Calu3 (cell line): ENCODE data around the gene VPS13D. TPM values are rescaled to one million over a fixed set of nuclear protein-coding genes. Genes with fewer than 3 reads are reported as not detected.
"Not testable (repeated sequence)": the region's sequence is repeated elsewhere in the genome, so short reads cannot be mapped to it uniquely, and the experiment has no call there.

Source experiments
- BruUV-seq: library from RNA; stranded (reverse); fragments of 400-500 nt; replicated peaks from 2 replicates; lab custom pipeline; 2021; lab: Mats Ljungman, UMichigan
- CTCF ChIA-PET: fragments of 300-600 bp; sonication (Branson Sonifier 250); formaldehyde crosslinking; loops from one replicate; lab custom pipeline; 2022; ENCODE audit warnings: antibody characterized with exemption; lab: Charles Lee
- DNase-seq: peaks from one replicate; pipeline ENCODE4 v3.0.0; 2022
- H3K27ac Mint-ChIP-seq: one replicate; pipeline ENCODE4 v1.8.0; 2022; ENCODE audit warnings: mixed read lengths; ENCODE audit not compliant: unreplicated experiment
- H3K27me3 Mint-ChIP-seq: one replicate; pipeline ENCODE4 v1.8.0; 2022; ENCODE audit warnings: mixed read lengths; ENCODE audit not compliant: unreplicated experiment
- H3K36me3 Mint-ChIP-seq: one replicate; pipeline ENCODE4 v1.8.0; 2022; ENCODE audit warnings: mild to moderate bottlenecking, moderate library complexity, mixed read lengths; ENCODE audit not compliant: insufficient read depth, unreplicated experiment
- H3K4me1 Mint-ChIP-seq: one replicate; pipeline ENCODE4 v1.8.0; 2022; ENCODE audit warnings: mild to moderate bottlenecking, low read depth, mixed read lengths; ENCODE audit not compliant: unreplicated experiment
- H3K4me3 Mint-ChIP-seq: one replicate; pipeline ENCODE4 v1.8.0; 2022; ENCODE audit warnings: mild to moderate bottlenecking, low read depth, moderate library complexity, mixed read lengths; ENCODE audit not compliant: unreplicated experiment
- H3K9me3 Mint-ChIP-seq: one replicate; pipeline ENCODE4 v1.8.0; 2022; ENCODE audit warnings: low read depth, mixed read lengths; ENCODE audit not compliant: unreplicated experiment
- intact Hi-C: fragments of 100-400 bp; cut with micrococcal nuclease; formaldehyde crosslinking; loops from one replicate; pipeline ENCODE4 v1.10.0; 2022; ENCODE audit not compliant: unreplicated experiment
- total RNA-seq: library from RNA; stranded (reverse); gene quantifications from 2 replicates; pipeline ENCODE4 v1.2.3, GENCODE V29; 2022
- TF ChIP-seq, protein P1 (sequence below): fragments of 200-600 bp; IDR thresholded peaks from one replicate; pipeline ENCODE4 v1.8.0; 2022; ENCODE audit warnings: antibody characterized with exemption; ENCODE audit not compliant: unreplicated experiment

Gene VPS13D
- total RNA-seq, 1 experiment from 2014 or later = 30.6 TPM

DNA sequence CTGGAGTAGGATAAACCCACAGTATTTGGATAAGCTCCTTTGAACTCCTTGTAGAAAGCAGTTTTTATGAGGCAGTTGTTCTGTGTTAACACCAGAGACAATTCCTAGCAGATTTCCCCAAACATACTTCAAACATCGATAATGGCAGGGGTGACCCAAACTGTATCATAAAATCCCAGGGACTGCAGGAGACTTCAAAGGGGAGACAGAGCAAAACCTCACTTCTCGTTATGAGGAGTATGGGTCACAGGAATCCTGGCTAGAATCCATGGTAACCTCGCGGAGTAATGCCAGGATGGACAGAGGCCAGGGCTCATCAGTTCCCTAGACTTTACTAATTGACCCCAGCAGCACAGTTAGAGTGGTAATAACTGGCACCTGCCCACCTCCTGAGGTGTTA lies 240.2 kb downstream of the VPS13D start:
- no peak for DNase-seq
- no peaks in the 10 kb centered on the region for H3K27me3 Mint-ChIP-seq
- H3K27ac Mint-ChIP-seq = no peak overlapping the region
- H3K4me1 Mint-ChIP-seq = peaks cover 7% of the 10 kb centered on the region
- no peaks in the 10 kb centered on the region for H3K9me3 Mint-ChIP-seq
- intact Hi-C loops = no loop called here
- H3K4me3 Mint-ChIP-seq = no peak overlapping the region
- CTCF ChIA-PET = no interaction called here
- TF ChIP-seq, protein P1, sequence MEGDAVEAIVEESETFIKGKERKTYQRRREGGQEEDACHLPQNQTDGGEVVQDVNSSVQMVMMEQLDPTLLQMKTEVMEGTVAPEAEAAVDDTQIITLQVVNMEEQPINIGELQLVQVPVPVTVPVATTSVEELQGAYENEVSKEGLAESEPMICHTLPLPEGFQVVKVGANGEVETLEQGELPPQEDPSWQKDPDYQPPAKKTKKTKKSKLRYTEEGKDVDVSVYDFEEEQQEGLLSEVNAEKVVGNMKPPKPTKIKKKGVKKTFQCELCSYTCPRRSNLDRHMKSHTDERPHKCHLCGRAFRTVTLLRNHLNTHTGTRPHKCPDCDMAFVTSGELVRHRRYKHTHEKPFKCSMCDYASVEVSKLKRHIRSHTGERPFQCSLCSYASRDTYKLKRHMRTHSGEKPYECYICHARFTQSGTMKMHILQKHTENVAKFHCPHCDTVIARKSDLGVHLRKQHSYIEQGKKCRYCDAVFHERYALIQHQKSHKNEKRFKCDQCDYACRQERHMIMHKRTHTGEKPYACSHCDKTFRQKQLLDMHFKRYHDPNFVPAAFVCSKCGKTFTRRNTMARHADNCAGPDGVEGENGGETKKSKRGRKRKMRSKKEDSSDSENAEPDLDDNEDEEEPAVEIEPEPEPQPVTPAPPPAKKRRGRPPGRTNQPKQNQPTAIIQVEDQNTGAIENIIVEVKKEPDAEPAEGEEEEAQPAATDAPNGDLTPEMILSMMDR = no peak
- no TSS peak for BruUV-seq
- no peaks in the 10 kb centered on the region for H3K36me3 Mint-ChIP-seq

DNA sequence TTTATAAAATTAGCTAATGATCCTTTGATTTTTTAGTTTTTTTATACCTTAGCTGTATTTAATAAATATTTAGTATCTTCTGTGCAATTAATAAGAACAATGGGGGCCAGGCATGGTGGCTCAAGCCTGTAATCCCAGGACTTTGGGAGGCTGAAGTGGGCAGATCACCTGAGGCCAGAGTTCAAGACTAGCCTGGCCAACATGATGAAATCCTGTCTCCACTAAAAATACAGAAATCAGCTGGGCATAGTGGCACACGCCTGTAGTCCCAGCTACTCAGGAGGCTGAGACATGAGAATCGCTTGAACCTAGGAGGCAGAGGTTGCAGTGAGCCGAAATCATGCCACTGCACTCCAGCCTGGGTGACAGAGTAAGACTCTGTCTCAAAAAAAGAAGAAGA lies 241.1 kb downstream of the VPS13D start:
- BruUV-seq, H3K27ac Mint-ChIP-seq, H3K36me3 Mint-ChIP-seq, H3K27me3 Mint-ChIP-seq, H3K9me3 Mint-ChIP-seq, DNase-seq, intact Hi-C loops, H3K4me1 Mint-ChIP-seq, H3K4me3 Mint-ChIP-seq, CTCF ChIA-PET: not testable (repeated sequence)

DNA sequence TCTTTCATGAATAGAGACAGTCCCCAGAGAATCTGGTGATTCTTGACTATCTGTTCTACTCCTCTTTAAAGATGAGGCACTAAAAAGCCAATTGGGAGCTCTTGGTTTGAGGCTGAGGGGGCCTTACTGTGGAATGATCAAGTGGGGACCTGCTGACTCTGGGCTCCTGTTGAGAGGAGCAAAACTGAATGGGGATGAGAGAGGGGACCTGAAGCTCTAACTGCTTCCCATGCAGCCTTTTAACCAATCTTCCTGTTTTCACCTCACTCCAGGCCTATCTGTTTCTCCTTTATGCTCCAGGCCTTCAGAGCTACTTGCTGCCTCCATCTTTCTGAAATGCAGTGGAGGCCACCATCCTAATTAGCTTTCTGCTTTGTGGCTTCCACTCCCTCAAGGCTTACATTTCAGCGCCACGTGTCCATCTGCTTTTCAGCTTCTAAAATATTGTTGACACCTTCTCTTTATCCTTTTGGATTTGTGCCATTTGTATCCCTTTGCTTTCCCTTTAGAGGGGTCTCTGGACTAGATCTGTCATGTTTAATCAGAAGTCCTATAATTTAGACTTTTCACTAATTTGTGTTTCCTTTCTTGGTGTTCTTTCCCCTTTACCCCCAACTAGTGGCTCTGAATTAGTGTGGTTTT lies 242.4 kb downstream of the VPS13D start:
- Mint-ChIP-seq H3K27ac (no peak overlapping the region), H3K4me3 (no peak overlapping the region), H3K27me3 (no peaks in the 10 kb centered on the region), H3K36me3 (peaks cover 3% of the 10 kb centered on the region), H3K4me1 (peaks cover 19% of the 10 kb centered on the region), H3K9me3 (no peaks in the 10 kb centered on the region)
- BruUV-seq = no TSS peak
- CTCF ChIA-PET = interaction anchor here (0.5 kb wide), 1 partner anchor 16 kb away, joined by 6 read pairs; no protein-coding TSS in a partner anchor
- intact Hi-C loops = no loop called here
- no peak for DNase-seq
- TF ChIP-seq, protein P1 = no peak

DNA sequence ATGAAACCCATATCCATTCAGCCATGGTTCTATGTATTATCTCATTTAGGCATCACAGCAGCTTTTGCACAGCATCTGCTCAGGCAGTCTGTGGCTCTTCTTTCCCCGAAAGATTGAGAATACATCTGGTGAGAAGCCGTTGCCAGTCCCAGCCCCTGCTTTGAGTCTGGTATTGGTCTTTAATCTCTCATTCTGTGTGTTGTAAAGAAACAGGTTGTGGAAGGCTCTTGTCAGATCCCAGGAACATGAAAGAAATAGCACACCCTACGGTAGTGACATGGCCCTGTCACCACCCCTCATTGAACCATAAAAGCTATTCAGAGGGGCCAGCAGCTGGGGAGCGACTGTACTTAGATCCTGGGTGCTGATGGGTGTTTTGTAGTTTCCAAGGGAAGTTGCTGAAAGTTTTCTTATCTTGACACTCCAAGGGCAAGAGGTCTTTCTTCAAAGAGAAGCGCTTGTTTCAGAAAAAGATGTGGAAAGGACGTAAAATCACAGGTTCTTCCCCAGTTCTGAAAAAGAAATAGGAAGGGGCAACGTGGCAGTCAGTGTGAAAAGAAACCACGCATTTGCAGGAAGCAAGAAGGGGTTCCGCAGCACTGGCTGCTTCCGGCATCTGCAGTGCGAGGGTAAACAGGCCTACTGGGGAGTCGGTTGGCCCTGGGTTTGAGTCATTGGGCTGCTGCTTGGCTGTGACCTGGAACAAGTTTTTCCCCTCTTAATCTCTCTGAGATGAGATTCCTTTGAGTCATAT lies 243.1 kb downstream of the VPS13D start:
- BruUV-seq = no TSS peak
- TF ChIP-seq, protein P1 = no peak
- Mint-ChIP-seq H3K36me3 (peaks cover 10% of the 10 kb centered on the region), H3K9me3 (no peaks in the 10 kb centered on the region), H3K4me1 (peaks cover 26% of the 10 kb centered on the region), H3K27ac (no peak overlapping the region), H3K27me3 (no peaks in the 10 kb centered on the region), H3K4me3 (no peak overlapping the region)
- CTCF ChIA-PET = interaction anchor here (0.5 kb wide), 1 partner anchor 16 kb away, joined by 6 read pairs; no protein-coding TSS in a partner anchor
- DNase-seq = no peak
- intact Hi-C loops = no loop called here
